Measurements from ENCODE around the gene MED1. TPM values are rescaled to one million over a fixed set of nuclear protein-coding genes. Genes with fewer than 3 reads are reported as not detected.

MED1 gene
- total RNA-seq, 1 experiment from 2014 or later: 58.9 TPM

- no peak for DNase-seq
- CTCF ChIA-PET: no interaction called here
- Histone ChIP-seq H3K36me3 (ENCODE audit: control insufficient read depth, insufficient read depth, low read length) (no peaks in the 10 kb centered on the region), H3K4me3 (ENCODE audit: low read depth, low read length) (no peak overlapping the region), H3K9me3 (no peaks in the 10 kb centered on the region), H3K27me3 (replicated peaks; ENCODE audit: control insufficient read depth, insufficient read depth, low read length) (no peaks in the 10 kb centered on the region), H3K4me1 (peaks cover 10% of the 10 kb centered on the region; the same call in 1 of the 2 replicates)
- no peaks in the 10 kb centered on the region for H3K27me3 Mint-ChIP-seq (ENCODE audit: insufficient read depth, unreplicated experiment)
- intact Hi-C loops (cut with micrococcal nuclease; ENCODE audit: unreplicated experiment): loop anchor here (5.0 kb wide), 2 partner anchors 53 to 117 kb away; partner anchors contain the start of gene MED1
- no peak for TF ChIP-seq CTCF (IDR thresholded peaks at IDR 0.05; ENCODE audit: insufficient read depth in 1 of 2, low read depth in 1 of 2, low read length in 1 of 2, severe bottlenecking in 1 of 2, unreplicated experiment in 1 of 2)
- H3K4me3 Mint-ChIP-seq (ENCODE audit: unreplicated experiment): peak overlapping the region; percentile 99
- H3K36me3 Mint-ChIP-seq (ENCODE audit: insufficient read depth, unreplicated experiment): peaks cover 39% of the 10 kb centered on the region
- no peak overlapping the region for H3K27ac Mint-ChIP-seq (ENCODE audit: unreplicated experiment)
- H3K9me3 Mint-ChIP-seq (ENCODE audit: unreplicated experiment): no peaks in the 10 kb centered on the region
- POLR2A ChIA-PET: no interaction called here
- H3K4me1 Mint-ChIP-seq (ENCODE audit: low read depth, unreplicated experiment): peaks cover 12% of the 10 kb centered on the region
- no TSS peak for BruUV-seq (replicated peaks)
These were observed 51.3 kb downstream of the MED1 start for GRCh38 chr17:39399791-39400190.

- CTCF ChIA-PET: no interaction called here
- POLR2A ChIA-PET: no interaction called here
- intact Hi-C loops (cut with micrococcal nuclease; ENCODE audit: unreplicated experiment): no loop called here
These were observed 57.3 kb downstream of the MED1 start for GRCh38 chr17:39393736-39394135.

GRCh38 chr17:39391448-39391847 lies 59.6 kb downstream of the MED1 start:
- intact Hi-C loops (cut with micrococcal nuclease; ENCODE audit: unreplicated experiment): no loop called here
- no peaks in the 10 kb centered on the region for H3K9me3 Mint-ChIP-seq (ENCODE audit: unreplicated experiment)
- Histone ChIP-seq H3K4me1 (no peaks in the 10 kb centered on the region), H3K27me3 (replicated peaks; ENCODE audit: control insufficient read depth, insufficient read depth, low read length) (no peaks in the 10 kb centered on the region), H3K9me3 (no peaks in the 10 kb centered on the region), H3K4me3 (ENCODE audit: low read depth, low read length) (no peak overlapping the region), H3K36me3 (ENCODE audit: control insufficient read depth, insufficient read depth, low read length) (no peaks in the 10 kb centered on the region)
- H3K4me3 Mint-ChIP-seq (ENCODE audit: unreplicated experiment): no peak overlapping the region
- BruUV-seq (replicated peaks): no TSS peak
- no peaks in the 10 kb centered on the region for H3K27me3 Mint-ChIP-seq (ENCODE audit: insufficient read depth, unreplicated experiment)
- no peak for DNase-seq
- H3K36me3 Mint-ChIP-seq (ENCODE audit: insufficient read depth, unreplicated experiment): no peaks in the 10 kb centered on the region
- no peak for TF ChIP-seq CTCF (IDR thresholded peaks at IDR 0.05; ENCODE audit: insufficient read depth in 1 of 2, low read depth in 1 of 2, low read length in 1 of 2, severe bottlenecking in 1 of 2, unreplicated experiment in 1 of 2)
- ChIA-PET POLR2A (no interaction called here), CTCF (no interaction called here)
- H3K4me1 Mint-ChIP-seq (ENCODE audit: low read depth, unreplicated experiment): no peaks in the 10 kb centered on the region
- no peak overlapping the region for H3K27ac Mint-ChIP-seq (ENCODE audit: unreplicated experiment)

More at GRCh38 chr17:39393736-39394135, 57.3 kb downstream of the MED1 start:
- no peak for TF ChIP-seq CTCF (IDR thresholded peaks at IDR 0.05; ENCODE audit: insufficient read depth in 1 of 2, low read depth in 1 of 2, low read length in 1 of 2, severe bottlenecking in 1 of 2, unreplicated experiment in 1 of 2)
- Mint-ChIP-seq H3K27ac (ENCODE audit: unreplicated experiment) (no peak overlapping the region), H3K36me3 (ENCODE audit: insufficient read depth, unreplicated experiment) (no peaks in the 10 kb centered on the region), H3K4me3 (ENCODE audit: unreplicated experiment) (no peak overlapping the region), H3K4me1 (ENCODE audit: low read depth, unreplicated experiment) (no peaks in the 10 kb centered on the region), H3K27me3 (ENCODE audit: insufficient read depth, unreplicated experiment) (no peaks in the 10 kb centered on the region), H3K9me3 (ENCODE audit: unreplicated experiment) (no peaks in the 10 kb centered on the region)
- Histone ChIP-seq H3K9me3 (no peaks in the 10 kb centered on the region), H3K36me3 (ENCODE audit: control insufficient read depth, insufficient read depth, low read length) (no peaks in the 10 kb centered on the region), H3K4me1 (no peaks in the 10 kb centered on the region), H3K4me3 (ENCODE audit: low read depth, low read length) (no peak overlapping the region), H3K27me3 (replicated peaks; ENCODE audit: control insufficient read depth, insufficient read depth, low read length) (no peaks in the 10 kb centered on the region)
- BruUV-seq (replicated peaks): no TSS peak
- no peak for DNase-seq

Data from Caco-2 (cell line).